NCI-H2227 (cell line): ENCODE results near the gene EEF1AKMT3.
"Not testable (repeated sequence)": the region's sequence is repeated elsewhere in the genome, so short reads cannot be mapped to it uniquely, and the experiment has no call there.

ENCODE experiments used
- DNase-seq: peaks from one replicate; lab custom pipeline; 2025; ENCODE audit not compliant: unreplicated experiment; lab: John Stamatoyannopoulos, UW

EEF1AKMT3 gene

GRCh38 chr12:57816001-57816854 lies 43.8 kb downstream of the EEF1AKMT3 start:
- DNase-seq: no peak

- no peak for DNase-seq
Observed at GRCh38 chr12:57816855-57817151, 44.4 kb downstream of the EEF1AKMT3 start.

- DNase-seq: no peak
Observed at GRCh38 chr12:57817261-57817989, 45.0 kb downstream of the EEF1AKMT3 start.

GRCh38 chr12:57817990-57818331 lies 45.5 kb downstream of the EEF1AKMT3 start:
- DNase-seq: not testable (repeated sequence)

- DNase-seq: not testable (repeated sequence)
Observed at GRCh38 chr12:57820119-57820518, 47.7 kb downstream of the EEF1AKMT3 start.

GRCh38 chr12:57821015-57821414 lies 48.6 kb downstream of the EEF1AKMT3 start:
- not testable (repeated sequence) for DNase-seq

- no peak for DNase-seq
Observed at GRCh38 chr12:57821474-57822214, 49.2 kb downstream of the EEF1AKMT3 start.

- DNase-seq: no peak
Observed at GRCh38 chr12:57822392-57823130, 50.1 kb downstream of the EEF1AKMT3 start.

GRCh38 chr12:57823131-57823907 lies 50.9 kb downstream of the EEF1AKMT3 start:
- no peak for DNase-seq

GRCh38 chr12:57823908-57824640 lies 51.7 kb downstream of the EEF1AKMT3 start:
- DNase-seq: no peak

GRCh38 chr12:57825451-57825850 lies 53.0 kb downstream of the EEF1AKMT3 start:
- no peak for DNase-seq

GRCh38 chr12:57826400-57826799 lies 54.0 kb downstream of the EEF1AKMT3 start:
- no peak for DNase-seq

- no peak for DNase-seq
Observed at GRCh38 chr12:57826966-57827365, 54.6 kb downstream of the EEF1AKMT3 start.

- DNase-seq: no peak
Observed at GRCh38 chr12:57829025-57829777, 56.8 kb downstream of the EEF1AKMT3 start.

- DNase-seq: no peak
Observed at GRCh38 chr12:57830393-57830792, 58.0 kb downstream of the EEF1AKMT3 start.
